GM10248 (cell line): Measurements from ENCODE around the gene MICB.
"Not testable (repeated sequence)": the region's sequence is repeated elsewhere in the genome, so short reads cannot be mapped to it uniquely, and the experiment has no call there.

Experiments
- CTCF ChIA-PET: fragments of 300-600 bp; sonication (Branson Sonifier 250); formaldehyde crosslinking; extraction: SDS; loops from one replicate; lab custom pipeline; 2021; ENCODE audit warnings: antibody characterized with exemption; lab: Yijun Ruan, JAX
- POLR2A ChIA-PET: fragments of 350-650 bp; sonication (Branson Sonifier 250); formaldehyde crosslinking; extraction: SDS; loops from one replicate; lab custom pipeline; 2020; ENCODE audit warnings: antibody characterized with exemption; lab: Yijun Ruan, JAX
- DNase-seq: peaks from one replicate; pipeline ENCODE4 v3.0.0; 2012; ENCODE audit errors: extremely low spot score
- TF ChIP-seq, protein P1 (sequence below): IDR thresholded peaks from 2 replicates; pipeline ENCODE4 v1.5.1; 2012; ENCODE audit warnings: mild to moderate bottlenecking, low read depth; ENCODE audit errors: extremely low read depth, missing control alignments, control extremely low read depth

The MICB gene

DNA sequence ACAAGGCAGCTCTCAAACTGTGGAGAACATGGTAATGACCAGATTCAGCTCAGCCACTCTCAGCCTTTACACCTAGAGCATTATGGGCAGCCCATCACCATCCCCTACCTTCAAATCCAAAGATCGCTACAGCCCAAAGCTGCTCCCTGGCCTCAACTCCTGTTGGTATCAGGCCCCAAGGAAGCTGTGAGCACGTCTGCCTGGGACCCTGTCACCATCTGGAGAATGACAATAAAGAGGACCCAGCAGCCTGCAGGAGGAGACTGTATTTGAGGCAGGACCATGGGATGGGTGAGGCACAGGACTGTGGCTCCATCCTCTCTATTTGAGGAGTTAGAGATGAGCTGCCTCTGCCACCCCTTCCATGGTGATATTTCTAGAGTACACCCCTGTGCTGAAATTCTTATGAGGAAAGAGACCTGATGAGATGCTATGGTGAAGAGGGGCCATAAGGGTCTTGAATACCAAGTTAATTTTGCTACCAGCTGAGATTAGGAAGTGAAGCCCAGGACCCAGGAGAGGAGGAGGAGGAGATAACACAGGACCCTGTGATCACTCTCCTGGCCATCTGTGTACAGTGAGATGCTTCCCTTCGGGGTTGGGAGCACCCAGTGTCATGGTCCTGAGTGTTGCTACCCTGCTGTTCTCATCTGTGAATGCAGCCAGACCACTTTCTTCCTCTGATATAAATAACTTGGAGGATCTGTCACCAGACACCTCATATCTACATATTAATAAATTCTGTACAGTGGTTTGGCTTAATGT lies 19.6 kb upstream of the MICB start:
- DNase-seq: no peak
- ChIA-PET POLR2A (interaction anchor here (1.3 kb wide), 1 partner anchor 51 kb away, joined by 3 read pairs; the partner anchor contains the start of gene MCCD1), CTCF (interaction anchor here (1.1 to 2.1 kb wide), 4 partner anchors 9 to 78 kb away, joined by 3 to 7 read pairs (median 4); no protein-coding TSS in a partner anchor)
- TF ChIP-seq, protein P1, sequence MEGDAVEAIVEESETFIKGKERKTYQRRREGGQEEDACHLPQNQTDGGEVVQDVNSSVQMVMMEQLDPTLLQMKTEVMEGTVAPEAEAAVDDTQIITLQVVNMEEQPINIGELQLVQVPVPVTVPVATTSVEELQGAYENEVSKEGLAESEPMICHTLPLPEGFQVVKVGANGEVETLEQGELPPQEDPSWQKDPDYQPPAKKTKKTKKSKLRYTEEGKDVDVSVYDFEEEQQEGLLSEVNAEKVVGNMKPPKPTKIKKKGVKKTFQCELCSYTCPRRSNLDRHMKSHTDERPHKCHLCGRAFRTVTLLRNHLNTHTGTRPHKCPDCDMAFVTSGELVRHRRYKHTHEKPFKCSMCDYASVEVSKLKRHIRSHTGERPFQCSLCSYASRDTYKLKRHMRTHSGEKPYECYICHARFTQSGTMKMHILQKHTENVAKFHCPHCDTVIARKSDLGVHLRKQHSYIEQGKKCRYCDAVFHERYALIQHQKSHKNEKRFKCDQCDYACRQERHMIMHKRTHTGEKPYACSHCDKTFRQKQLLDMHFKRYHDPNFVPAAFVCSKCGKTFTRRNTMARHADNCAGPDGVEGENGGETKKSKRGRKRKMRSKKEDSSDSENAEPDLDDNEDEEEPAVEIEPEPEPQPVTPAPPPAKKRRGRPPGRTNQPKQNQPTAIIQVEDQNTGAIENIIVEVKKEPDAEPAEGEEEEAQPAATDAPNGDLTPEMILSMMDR: no peak

DNA sequence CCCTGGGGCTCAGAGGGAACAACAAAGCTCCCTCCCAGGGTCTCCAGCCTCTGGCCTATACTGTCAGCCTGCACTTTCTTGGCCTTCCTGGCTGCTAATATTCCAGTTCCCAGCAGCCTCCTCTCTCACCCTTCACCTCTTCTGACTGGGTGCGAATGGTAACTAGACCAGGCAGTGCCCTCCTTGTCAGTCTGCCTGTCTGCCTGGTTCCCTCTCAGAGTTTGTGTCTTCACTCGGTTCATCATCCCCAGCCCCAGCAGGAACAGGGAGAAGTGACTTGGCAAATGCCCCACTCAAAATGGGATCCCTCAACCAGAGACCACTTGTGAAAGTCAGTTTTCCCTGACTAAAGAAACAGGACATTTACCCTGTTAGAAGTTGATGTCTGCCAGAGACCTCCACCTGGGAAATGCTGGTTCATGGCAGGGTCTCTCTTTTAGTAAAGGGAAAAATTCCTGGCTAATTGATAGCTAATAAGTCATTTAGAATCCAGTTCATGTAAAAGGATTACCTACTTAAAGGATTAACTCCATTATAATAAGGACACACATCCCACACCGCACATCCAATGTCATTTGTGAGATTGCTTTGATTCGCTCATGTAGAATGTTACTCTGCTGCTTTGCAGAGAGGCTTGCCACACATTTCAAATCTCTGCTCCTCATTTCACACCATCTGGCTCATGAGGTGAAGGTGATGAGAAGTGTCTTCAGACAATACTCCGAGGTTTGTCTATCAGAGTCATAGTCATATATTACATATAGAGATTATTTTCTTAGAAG lies 18.6 kb upstream of the MICB start:
- no peak for DNase-seq
- TF ChIP-seq, protein P1: no peak

DNA sequence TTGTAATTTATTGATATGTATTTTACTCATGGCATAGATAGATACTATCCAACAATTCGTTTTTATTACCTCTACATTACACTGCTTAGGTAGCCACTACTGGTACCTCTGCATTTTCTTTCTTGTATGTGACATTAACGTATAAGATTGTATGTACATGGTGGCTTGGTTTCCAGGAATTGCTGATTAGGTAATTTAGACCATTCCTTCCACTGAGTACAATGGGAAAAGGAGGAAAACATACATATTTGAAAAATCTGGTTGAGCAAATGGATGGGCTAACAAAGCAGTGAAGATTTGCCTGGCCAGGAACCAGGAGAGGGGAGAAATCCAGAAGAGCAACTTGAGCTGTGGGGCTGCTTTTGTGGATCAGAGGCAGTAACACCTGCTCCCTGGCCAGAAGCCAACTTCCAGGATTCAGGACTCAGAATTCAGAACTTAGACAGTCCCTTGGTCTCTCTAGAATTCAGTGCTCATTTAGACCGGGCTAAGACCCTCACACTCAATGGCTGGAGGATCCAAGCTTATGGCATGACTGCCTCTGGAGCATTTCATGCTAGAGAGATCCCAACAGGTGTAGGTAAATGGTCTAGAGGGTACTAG lies 17.9 kb upstream of the MICB start:
- POLR2A ChIA-PET: interaction anchor here (1.2 kb wide), 1 partner anchor 17 kb away, joined by 3 read pairs; no protein-coding TSS in a partner anchor
- TF ChIP-seq, protein P1: no peak
- CTCF ChIA-PET: interaction anchor here (1.3 kb wide), 1 partner anchor 17 kb away, joined by 3 read pairs; no protein-coding TSS in a partner anchor
- DNase-seq: no peak

More for the DNA sequence above, 18.6 kb upstream of the MICB start:
- POLR2A ChIA-PET: no interaction called here
- CTCF ChIA-PET: interaction anchor here (1.2 to 2.1 kb wide), 3 partner anchors 14 to 79 kb away, joined by 3 to 7 read pairs (median 3); no protein-coding TSS in a partner anchor

DNA sequence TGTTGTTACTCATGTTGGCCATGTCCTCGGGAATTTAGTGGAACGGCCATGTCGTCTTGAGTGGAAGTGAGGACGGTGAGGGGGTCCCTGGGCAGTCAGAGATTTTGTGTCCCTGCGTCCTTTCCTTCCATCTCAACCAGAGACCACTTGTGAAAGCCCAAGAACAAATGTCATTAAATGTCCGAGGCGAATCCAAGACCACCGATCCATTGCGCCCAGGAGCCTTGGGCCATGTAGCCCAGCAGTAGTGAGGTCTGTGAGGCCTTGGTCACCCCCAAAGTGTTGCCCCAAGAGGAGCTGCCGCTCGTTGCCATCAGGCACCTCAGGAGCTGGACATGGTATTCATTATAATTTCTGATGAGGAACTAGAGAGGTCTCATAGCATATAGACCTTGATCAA lies 17.4 kb upstream of the MICB start:
- ChIA-PET CTCF (interaction anchor here (1.3 kb wide), 1 partner anchor 18 kb away, joined by 3 read pairs; no protein-coding TSS in a partner anchor), POLR2A (interaction anchor here (1.2 kb wide), 1 partner anchor 18 kb away, joined by 3 read pairs; no protein-coding TSS in a partner anchor)
- no peak for DNase-seq
- TF ChIP-seq, protein P1: no peak

DNA sequence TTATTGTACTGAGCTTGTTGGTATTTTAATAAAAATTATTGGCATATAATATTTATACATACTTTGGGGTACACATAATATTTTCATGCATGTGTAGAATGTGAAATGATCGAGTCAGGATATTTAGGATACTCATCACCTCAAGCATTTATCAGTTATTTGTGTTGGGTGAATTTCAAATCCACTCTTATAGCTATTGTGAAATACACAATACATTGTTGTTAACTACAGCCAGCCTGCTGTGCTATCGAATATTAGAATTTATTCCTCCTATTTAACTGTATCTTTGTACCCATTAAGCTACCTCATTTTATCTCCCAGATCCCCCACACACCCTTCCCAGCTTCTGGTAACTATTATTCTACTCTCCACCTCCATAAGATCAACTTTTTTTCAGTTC lies 14.6 kb upstream of the MICB start:
- TF ChIP-seq, protein P1: no peak
- no peak for DNase-seq
- ChIA-PET CTCF (interaction anchor here (1.9 kb wide), 1 partner anchor 10 kb away, joined by 8 read pairs; no protein-coding TSS in a partner anchor), POLR2A (no interaction called here)

GRCh38 chr6:31485055-31485454 lies 12.9 kb upstream of the MICB start:
- TF ChIP-seq, protein P1: no peak
- CTCF ChIA-PET: no interaction called here
- no peak for DNase-seq
- POLR2A ChIA-PET: no interaction called here

- DNase-seq, POLR2A ChIA-PET, CTCF ChIA-PET: not testable (repeated sequence)
These were observed 11.7 kb upstream of the MICB start for GRCh38 chr6:31486065-31486837.

DNA sequence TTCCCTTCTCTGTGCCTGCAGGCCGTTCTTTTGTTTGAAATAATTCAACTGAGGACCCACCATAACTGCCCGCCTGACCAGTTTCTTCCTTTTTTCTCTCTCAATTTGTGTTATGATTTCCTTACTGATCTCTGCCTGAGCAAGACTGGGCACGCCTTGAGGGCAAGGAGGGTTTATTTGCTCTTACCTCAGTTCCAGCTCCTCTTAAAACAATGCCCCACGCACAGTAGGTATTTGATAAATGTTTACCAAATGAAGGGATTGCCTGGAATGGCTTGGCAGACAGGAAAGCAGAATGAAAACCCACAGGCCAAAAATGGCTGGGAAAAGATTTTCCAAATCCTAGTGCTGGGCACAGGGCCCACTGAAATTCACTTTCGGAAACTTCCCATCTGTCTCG lies 10.3 kb upstream of the MICB start:
- DNase-seq, POLR2A ChIA-PET, CTCF ChIA-PET: not testable (repeated sequence)
